Right cardiac atrium (tissue), 5 donors: ENCODE data around the gene OR52E4. TPM values are rescaled to one million over a fixed set of nuclear protein-coding genes. Genes with fewer than 3 reads are reported as not detected.

Source experiments
- ATAC-seq, 2 donors: fragments of 200-7000 bp; cut with Tn5 transposase; one replicate each; pipeline versions ENCODE4 v1.8.0 to v1.9.1; 2020; ENCODE audit warnings: moderate library complexity in 2 of 2, mild to moderate bottlenecking in 1 of 2
- DNase-seq, 3 donors: peaks; one replicate each; pipeline ENCODE4 v3.0.0-alpha.2; 2020
- H3K27ac ChIP-seq: one replicate; pipeline ENCODE4 v1.5.1; 2013; ENCODE audit warnings: mild to moderate bottlenecking, low read length, control low read depth, moderate library complexity
- H3K27me3 ChIP-seq: one replicate; pipeline ENCODE4 v1.6.1; 2013; ENCODE audit not compliant: control insufficient read depth, insufficient read depth
- H3K4me1 ChIP-seq: one replicate; pipeline ENCODE4 v1.6.1; 2013; ENCODE audit warnings: low read length; ENCODE audit not compliant: control insufficient read depth, insufficient read depth
- H3K4me3 ChIP-seq: one replicate; pipeline ENCODE4 v1.5.1; 2013; ENCODE audit warnings: low read length, control low read depth
- H3K9me3 ChIP-seq: one replicate; pipeline ENCODE4 v1.6.1; 2013; ENCODE audit warnings: low read length; ENCODE audit not compliant: control insufficient read depth
- WGBS: extraction: QIAGEN DNeasy Blood & Tissue Kit; methylation state at CpG from one replicate; pipeline ENCODE4 v1.1.7; 2013; 5-methylcytosine and 5-hydroxymethylcytosine counted together
- intact Hi-C, 4 donors: fragments of 100-400 bp; cut with DNase I; formaldehyde crosslinking; loops; one replicate each; pipeline versions ENCODE4 v1.11.0 to v1.14.0; 2022 to 2023
- polyA plus RNA-seq: library from polyadenylated mRNA; stranded (reverse); fragments of 200-250 nt; gene quantifications from one replicate; pipeline ENCODE4 v1.2.3, GENCODE V29; 2013
- total RNA-seq, 4 donors: library from RNA; stranded (reverse); fragmentation: NEBNext Ultra II Directional; extraction: Animal tissue kit (Norgen Biotek cat#: 25700); gene quantifications; one replicate each; pipeline ENCODE4 v1.2.1, GENCODE V29; 2021
- donor health status: healthy with polysubstance abuse.
- donor health status: DM: no; HTN: yes; CAD: no.
- donor health status: DM: no; HTN: no; CAD: no.
- donor health status: DM: no; HTN: yes; CAD: no; lungs with severe emphysema.
- donor health status: DM: yes; HTN: yes; CAD: no.

Gene OR52E4
- total and polyA plus RNA-seq, 5 donors = not detected

DNA sequence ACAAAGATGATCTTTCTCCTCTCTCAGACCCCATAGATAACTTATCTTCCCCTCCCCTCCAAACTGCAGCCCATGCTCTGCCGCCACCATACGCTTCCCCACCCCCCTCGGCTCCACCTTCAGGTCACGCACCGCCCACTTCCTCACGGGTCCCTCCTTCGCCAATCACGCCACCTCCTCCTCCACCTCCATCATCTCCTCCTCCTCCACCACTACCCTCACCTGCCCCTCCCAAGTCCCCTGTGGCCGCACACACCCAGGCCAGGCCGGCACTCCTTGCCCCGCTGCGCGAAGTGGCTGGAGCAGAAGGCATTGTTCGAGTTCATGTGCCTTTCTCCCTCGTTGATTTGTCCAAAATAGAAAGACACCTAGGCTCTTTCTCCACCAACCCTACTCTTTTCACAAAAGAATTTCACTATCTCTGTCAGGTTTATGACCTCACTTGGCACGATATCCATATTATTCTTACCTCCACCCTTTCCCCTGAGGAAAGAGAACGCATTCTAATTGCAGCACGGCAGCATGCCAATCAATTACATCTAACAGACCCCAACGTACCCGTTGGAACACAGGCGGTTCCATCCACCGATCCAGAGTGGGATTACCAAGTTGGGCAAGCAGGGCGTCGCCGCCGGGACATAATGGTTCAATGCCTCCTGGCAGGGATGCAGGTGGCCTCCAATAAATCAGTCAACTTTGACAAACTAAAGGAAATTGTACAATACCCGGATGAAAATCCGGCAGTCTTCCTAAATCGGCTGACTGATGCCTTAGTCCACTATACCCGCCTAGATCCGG is 49.3 kb downstream of the OR52E4 start:
- Histone ChIP-seq H3K4me3 (no peak overlapping the region), H3K27me3 (no peaks in the 10 kb centered on the region), H3K27ac (no peak overlapping the region), H3K9me3 (no peaks in the 10 kb centered on the region), H3K4me1 (no peaks in the 10 kb centered on the region)
- DNase-seq (no peak), ATAC-seq (no peak)
- WGBS = 93% methylated on average over 31 of the region's 31 CpGs
- intact Hi-C loops = no loop called here

DNA sequence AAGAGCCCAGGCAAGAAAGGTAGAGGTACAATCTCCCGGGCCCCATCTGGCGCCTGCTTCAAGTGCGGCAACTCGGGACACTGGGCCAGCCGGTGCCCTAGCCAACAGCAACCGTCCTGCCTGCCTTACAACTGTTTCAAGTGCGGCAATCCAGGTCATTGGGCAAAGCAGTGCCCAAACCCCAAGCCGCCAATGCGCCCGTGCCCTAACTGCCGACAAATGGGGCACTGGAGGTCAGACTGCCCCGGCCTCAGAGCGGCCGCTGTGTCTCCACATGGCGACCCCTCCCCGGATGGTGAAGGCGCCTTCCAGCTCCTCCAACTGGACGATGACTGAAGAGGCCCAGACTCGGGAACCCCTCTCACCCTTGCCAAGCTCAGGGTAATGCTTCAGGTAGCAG is 50.2 kb downstream of the OR52E4 start:
- Histone ChIP-seq H3K9me3 (no peaks in the 10 kb centered on the region), H3K27me3 (no peaks in the 10 kb centered on the region), H3K4me1 (no peaks in the 10 kb centered on the region), H3K27ac (no peak overlapping the region), H3K4me3 (no peak overlapping the region)
- no peak for ATAC-seq
- intact Hi-C loops = no loop called here
- 89% methylated on average over 19 of the region's 19 CpGs for WGBS
- peak in 1 of 3 donors; percentile 42 for DNase-seq

GRCh38 chr11:5931061-5931460 is 50.6 kb downstream of the OR52E4 start:
- 90% methylated on average over 8 of the region's 8 CpGs for WGBS
- Histone ChIP-seq H3K27me3 (no peaks in the 10 kb centered on the region), H3K9me3 (no peaks in the 10 kb centered on the region), H3K4me3 (no peak overlapping the region), H3K27ac (no peak overlapping the region), H3K4me1 (no peaks in the 10 kb centered on the region)
- intact Hi-C loops = no loop called here
- no peak for DNase-seq
- no peak for ATAC-seq

GRCh38 chr11:5932671-5933070 is 52.2 kb downstream of the OR52E4 start:
- Histone ChIP-seq H3K27me3 (no peaks in the 10 kb centered on the region), H3K4me1 (no peaks in the 10 kb centered on the region), H3K9me3 (no peaks in the 10 kb centered on the region), H3K27ac (no peak overlapping the region), H3K4me3 (no peak overlapping the region)
- ATAC-seq (no peak), DNase-seq (peak in 1 of 3 donors; percentile 26)
- WGBS = 92% methylated on average over 11 of the region's 11 CpGs
- intact Hi-C loops = no loop called here

- Histone ChIP-seq H3K27me3 (no peaks in the 10 kb centered on the region), H3K27ac (no peak overlapping the region), H3K4me3 (no peak overlapping the region), H3K9me3 (no peaks in the 10 kb centered on the region), H3K4me1 (no peaks in the 10 kb centered on the region)
- DNase-seq = no peak
- 87% methylated on average over 10 of the region's 10 CpGs for WGBS
- no peak for ATAC-seq
- intact Hi-C loops = no loop called here
Observed at GRCh38 chr11:5933116-5933515, 52.7 kb downstream of the OR52E4 start.

Other genes starting within 250 kb of the OR52E4 start
- gene TRIM5, start 195.6 kb upstream of the OR52E4 start, total RNA-seq = 10 to 100 TPM in 2 of 4 donors, 1 to 10 TPM in 2; 7.9 to 11.7 (median 9.6) TPM
- 6.3 TPM for gene TRIM5, start 195.6 kb upstream of the OR52E4 start, polyA plus RNA-seq
- 10 to 100 TPM; 23.1 to 24.2 (median 24.1) TPM for gene TRIM22, start 190.8 kb upstream of the OR52E4 start, total RNA-seq
- 14.4 TPM for gene TRIM22, start 190.8 kb upstream of the OR52E4 start, polyA plus RNA-seq
- gene OR56B1, start 144.2 kb upstream of the OR52E4 start, total RNA-seq = not detected
- gene OR56B1, start 144.2 kb upstream of the OR52E4 start, polyA plus RNA-seq = not detected
- not detected for gene OR52N4, start 126.4 kb upstream of the OR52E4 start, total RNA-seq
- gene OR52N4, start 126.4 kb upstream of the OR52E4 start, polyA plus RNA-seq = not detected
- gene OR52N5, start 97.3 kb upstream of the OR52E4 start, total RNA-seq = not detected
- not detected for gene OR52N5, start 97.3 kb upstream of the OR52E4 start, polyA plus RNA-seq
- not detected for gene OR52N1, start 89.4 kb upstream of the OR52E4 start, total RNA-seq
- not detected for gene OR52N1, start 89.4 kb upstream of the OR52E4 start, polyA plus RNA-seq
- gene OR52N2, start 71.7 kb upstream of the OR52E4 start, total RNA-seq = not detected
- gene OR52N2, start 71.7 kb upstream of the OR52E4 start, polyA plus RNA-seq = not detected
- gene OR52E6, start 38.7 kb upstream of the OR52E4 start, total RNA-seq = not detected
- gene OR52E6, start 38.7 kb upstream of the OR52E4 start, polyA plus RNA-seq = not detected
- not detected for gene OR52E8, start 22.9 kb upstream of the OR52E4 start, total RNA-seq
- not detected for gene OR52E8, start 22.9 kb upstream of the OR52E4 start, polyA plus RNA-seq
- not detected for gene OR52E5, start 12.6 kb downstream of the OR52E4 start, total RNA-seq
- not detected for gene OR52E5, start 12.6 kb downstream of the OR52E4 start, polyA plus RNA-seq
- not detected for gene OR56A3, start 61.6 kb downstream of the OR52E4 start, total RNA-seq
- not detected for gene OR56A3, start 61.6 kb downstream of the OR52E4 start, polyA plus RNA-seq
- not detected for gene OR56A5, start 87.9 kb downstream of the OR52E4 start, total RNA-seq
- gene OR56A5, start 87.9 kb downstream of the OR52E4 start, polyA plus RNA-seq = not detected
- gene OR52L1, start 106.4 kb downstream of the OR52E4 start, total RNA-seq = not detected
- not detected for gene OR52L1, start 106.4 kb downstream of the OR52E4 start, polyA plus RNA-seq
- gene OR56A4, start 126.3 kb downstream of the OR52E4 start, total RNA-seq = not detected
- not detected for gene OR56A4, start 126.3 kb downstream of the OR52E4 start, polyA plus RNA-seq
- not detected for gene OR56A1, start 150.1 kb downstream of the OR52E4 start, total RNA-seq
- gene OR56A1, start 150.1 kb downstream of the OR52E4 start, polyA plus RNA-seq = not detected
- not detected for gene OR56B4, start 227.1 kb downstream of the OR52E4 start, total RNA-seq
- gene OR56B4, start 227.1 kb downstream of the OR52E4 start, polyA plus RNA-seq = not detected